LNCAP (cell line): ENCODE results near the gene PROSER3.

ENCODE experiments used
- TF ChIP-seq, protein P1 (sequence below): fragments of 450-650 bp; IDR thresholded peaks from 2 replicates; pipeline ENCODE4 v1.5.1; 2017; ENCODE audit warnings: mild to moderate bottlenecking

The PROSER3 gene

DNA sequence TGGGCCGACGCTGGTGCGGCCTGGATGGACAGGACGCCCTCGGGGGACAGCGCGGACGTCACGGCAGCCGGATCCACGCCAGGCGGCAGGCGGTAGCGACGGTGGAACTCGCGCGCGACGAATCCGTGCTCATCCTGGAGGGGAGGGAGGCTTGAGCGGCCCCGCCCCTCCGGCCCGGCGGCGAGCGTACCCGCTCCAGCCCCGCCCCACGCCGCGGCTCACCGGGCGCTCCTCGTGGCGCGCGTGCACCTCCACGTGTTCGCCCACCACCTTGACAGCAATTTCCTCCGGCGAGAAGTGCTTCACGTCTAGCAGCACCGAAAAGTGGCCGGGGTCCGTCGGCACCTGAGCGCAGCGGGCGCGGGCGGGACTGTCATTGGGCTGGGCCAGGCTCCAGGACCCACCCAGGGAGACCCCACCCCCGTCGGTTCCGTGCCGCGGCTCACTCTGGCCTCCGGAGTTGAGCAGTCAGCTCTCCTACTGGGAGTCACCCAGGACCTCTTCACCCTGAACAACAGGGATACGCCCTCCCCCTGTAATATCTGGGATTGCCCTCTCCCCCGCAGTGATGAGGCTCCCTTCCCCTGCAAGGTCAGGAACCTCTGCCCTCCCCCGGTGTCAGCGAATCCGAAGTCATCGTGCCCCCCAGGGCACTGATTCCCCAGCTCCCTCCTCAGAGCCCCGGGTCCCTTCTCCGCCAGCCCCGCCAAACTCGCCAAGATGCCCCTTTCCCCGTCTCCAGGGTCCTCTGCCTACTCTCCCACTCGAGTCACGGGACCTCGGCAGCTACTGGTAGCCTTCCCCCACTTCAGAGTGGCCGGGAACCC, 2.2 kb upstream of the PROSER3 start:
- TF ChIP-seq, protein P1, sequence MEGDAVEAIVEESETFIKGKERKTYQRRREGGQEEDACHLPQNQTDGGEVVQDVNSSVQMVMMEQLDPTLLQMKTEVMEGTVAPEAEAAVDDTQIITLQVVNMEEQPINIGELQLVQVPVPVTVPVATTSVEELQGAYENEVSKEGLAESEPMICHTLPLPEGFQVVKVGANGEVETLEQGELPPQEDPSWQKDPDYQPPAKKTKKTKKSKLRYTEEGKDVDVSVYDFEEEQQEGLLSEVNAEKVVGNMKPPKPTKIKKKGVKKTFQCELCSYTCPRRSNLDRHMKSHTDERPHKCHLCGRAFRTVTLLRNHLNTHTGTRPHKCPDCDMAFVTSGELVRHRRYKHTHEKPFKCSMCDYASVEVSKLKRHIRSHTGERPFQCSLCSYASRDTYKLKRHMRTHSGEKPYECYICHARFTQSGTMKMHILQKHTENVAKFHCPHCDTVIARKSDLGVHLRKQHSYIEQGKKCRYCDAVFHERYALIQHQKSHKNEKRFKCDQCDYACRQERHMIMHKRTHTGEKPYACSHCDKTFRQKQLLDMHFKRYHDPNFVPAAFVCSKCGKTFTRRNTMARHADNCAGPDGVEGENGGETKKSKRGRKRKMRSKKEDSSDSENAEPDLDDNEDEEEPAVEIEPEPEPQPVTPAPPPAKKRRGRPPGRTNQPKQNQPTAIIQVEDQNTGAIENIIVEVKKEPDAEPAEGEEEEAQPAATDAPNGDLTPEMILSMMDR: no peak

DNA sequence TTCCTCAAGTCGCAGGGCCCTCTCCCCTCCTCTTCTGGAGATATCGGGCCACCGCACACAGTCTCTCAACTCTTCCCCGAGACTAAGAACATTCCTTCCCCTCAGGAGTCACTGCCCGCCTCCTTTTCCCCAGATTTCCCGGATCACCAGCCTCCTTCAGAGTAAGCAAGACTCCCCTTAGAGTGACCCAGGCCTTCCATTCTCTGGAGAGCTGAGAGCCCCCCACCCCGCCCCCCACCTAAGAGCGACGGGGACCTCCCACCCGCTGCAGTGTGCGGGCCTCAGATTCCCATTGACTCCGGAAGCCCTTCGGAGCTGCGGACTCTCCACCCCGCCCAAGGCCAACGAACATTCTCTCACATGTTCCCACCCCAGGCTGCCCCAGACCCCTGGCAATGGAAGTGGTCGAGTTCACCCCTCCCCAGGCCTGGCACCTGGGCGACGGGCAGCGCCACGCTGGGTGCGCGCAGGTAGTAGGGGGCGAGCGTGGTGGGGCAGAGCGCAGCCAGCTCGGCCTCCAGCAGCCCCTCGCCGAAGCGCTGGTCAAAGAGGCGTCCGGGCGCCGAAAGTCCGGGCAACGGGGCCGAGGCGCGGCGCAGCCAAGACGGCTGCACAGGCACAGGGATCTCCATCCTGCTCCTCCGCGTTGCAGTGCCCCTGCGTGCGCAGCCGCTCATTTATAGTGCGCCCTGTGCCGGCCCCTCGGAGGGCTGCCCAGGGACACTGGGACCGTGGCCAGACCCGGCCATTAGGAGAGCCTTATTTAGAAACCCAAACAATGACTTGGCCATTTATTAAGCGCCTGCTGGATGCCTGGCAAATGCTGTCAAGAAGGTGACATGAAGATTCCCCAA, 1.4 kb upstream of the PROSER3 start, which contains the start of gene HSPB6:
TSS of gene HSPB6 (minus strand) at position 653 of the 854 bp plus-strand sequence. CDS start at position 632, 21 bp downstream.
- TF ChIP-seq, protein P1: no peak

DNA sequence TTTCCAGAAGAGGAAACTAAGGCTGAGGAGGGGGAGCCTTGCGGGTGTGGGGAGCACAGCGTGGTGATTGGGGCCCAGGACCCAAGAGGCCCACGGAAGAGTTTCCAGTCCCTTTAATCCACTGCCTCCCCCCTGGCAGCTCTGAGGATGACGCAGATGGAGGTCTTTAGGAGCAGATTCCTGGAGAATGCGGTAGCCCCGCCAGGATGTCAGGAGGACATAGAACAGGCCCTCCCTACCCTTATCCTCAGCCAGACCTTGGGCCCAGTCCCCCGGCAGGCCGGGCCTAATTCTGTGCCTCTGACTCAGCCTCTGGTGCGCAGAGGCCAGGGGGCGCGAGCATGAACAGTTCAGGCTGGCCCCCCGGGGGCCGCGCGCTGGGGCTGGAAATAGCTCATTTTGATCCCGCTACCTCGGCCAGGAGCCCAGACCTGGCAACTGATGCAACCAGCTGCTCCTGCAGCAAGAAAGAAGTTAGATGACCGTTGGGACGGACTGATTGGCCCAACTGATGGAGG, 686 bp upstream of the PROSER3 start:
- TF ChIP-seq, protein P1: no peak

DNA sequence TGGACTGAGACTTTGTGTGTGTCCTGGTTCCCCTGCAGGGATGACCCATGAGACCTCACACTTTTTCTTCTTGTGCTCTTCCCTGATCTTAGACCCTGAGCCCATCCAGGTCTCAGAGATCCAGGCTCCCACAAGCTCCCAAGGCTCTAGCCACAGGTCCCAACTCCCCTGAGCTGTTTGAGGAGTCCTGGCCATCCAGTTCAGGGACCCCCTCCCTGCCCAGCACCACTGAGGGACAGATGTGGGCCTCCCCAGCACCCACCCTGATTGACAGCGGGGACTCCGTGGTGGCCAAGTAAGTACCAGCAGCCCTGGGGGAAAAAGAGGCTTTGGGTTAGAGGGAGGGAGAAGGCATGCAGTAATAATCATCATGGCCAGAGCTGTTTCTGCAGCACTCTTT, 1.7 kb downstream of the PROSER3 start:
- TF ChIP-seq, protein P1: no peak

DNA sequence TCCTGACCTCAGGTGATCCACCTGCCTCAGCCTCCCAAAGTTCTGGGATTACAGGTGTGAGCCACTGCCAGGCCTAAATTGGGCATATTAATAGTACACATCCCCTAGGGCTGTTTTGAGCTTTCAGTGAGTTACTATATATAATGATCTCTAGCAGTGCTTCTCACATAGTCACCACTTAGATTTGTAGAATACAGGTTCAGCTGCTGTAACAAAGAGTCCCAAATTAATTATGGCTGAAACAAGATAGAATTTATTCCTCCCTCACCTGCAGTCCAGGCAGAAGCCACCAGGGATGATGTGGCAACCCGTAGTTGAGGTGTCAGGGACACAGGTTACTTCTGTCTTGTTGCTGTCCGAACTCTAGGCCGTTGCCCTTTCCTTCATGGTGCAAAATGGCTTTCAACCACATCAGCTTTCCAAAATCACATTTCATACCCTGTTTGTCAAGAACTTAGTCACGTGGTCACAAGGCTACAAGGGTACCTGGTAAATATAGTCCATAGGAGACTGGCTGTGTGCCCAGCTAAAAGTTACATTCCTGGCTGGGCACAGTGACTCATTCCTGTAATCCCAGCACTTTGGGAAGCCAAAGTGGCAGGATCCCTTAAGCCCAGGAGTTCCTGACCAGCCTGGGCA, 2.9 kb downstream of the PROSER3 start:
- TF ChIP-seq, protein P1: no peak

DNA sequence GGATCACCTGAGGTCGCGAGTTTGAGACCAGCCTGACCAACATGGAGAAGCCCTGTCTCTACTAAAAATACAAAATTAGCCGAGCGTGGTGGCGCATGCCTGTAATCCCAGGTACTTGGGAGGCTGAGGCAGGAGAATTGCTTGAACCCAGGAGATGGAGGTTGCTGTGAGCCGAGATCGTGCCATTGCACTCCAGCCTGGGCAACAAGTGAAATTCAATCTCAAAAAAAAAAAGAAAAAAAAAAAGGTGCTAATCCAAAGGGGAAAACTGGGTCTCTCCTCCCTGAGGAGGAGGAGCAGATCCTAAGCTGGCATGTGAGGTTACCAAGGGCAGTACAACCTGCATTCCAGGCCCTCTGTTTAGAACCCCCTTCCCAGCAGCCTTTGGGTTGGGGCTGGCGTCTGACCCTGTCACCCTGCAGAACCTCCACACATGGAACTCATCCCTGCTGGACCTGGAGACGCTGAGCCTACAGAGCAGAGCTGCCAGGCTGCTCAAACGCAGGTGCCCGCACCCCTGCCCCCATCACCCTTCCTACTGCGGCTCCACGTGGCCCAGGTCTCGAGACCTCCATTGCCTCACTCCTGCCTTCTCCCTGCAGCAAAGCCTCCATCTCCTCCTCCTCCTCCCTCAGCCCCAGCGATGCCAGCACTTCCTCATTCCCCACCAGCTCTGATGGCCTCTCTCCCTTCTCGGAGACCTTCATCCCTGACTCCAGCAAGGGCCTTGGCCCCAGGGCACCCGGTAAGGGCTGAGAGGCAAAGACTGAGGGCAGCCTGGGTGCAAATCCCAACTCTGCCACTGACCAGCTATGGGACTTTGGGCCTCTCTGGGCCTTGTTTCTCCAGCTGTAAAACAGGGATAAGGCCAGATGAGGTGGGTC, 6.7 kb downstream of the PROSER3 start:
- TF ChIP-seq, protein P1: no peak
